Stimulated activated CD8-positive, alpha-beta memory T cell treated with anti-CD3 and anti-CD28 coated beads, Interleukin-15, amount 100 ng/mL, for 48 hours (primary cell): ENCODE data around the gene LCN12.
"Not testable (repeated sequence)": the region's sequence is repeated elsewhere in the genome, so short reads cannot be mapped to it uniquely, and the experiment has no call there.

Experiments used
- DNase-seq, 2 donors: peaks; one replicate each; pipeline ENCODE4 v3.0.0-alpha.2; 2020; ENCODE audit warnings: low read depth in 2 of 2

Gene LCN12

GRCh38 chr9:136991993-136992818, 40.1 kb downstream of the LCN12 start, which contains the start of gene PAXX:
TSS of gene PAXX (plus strand) at chr9:136992422. CDS start at chr9:136992444, 22 bp downstream.
- peak; percentile 91 for DNase-seq

GRCh38 chr9:136992819-136993369, 40.8 kb downstream of the LCN12 start:
- DNase-seq: no peak

DNA sequence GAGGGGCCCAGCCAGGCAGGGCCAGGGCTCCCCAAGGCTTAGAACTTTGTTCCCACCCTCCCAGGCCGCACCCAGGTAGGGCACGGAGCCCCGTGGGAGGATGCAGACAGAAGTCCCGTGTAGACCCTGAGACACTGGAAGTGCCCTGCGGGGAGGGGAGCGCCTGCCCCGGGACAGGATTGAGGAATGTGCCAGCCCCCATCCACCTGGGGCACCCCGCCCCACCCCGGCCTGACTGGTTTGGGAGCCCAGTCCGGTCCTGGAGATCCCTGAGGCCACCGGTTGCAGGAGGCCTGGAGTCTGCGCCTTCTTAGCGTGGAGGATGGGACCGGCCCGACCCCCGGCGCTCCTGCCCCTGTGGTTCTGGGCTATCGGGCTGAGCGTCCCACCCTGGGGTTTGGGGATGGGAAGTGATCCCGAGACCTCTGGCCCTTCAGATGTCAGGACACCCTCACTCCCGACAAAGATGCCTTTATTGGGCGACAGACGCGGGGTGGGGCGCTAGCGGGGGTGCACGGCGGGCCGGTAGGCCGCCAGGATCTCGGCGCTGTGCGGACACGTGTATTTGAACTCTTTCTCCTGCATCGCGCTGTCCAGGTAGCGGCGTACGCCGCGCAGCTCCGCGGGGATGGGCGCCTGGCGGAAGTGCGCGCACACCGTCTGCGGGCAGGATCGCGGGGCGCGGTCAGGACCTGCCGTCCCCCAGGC, 42.3 kb downstream of the LCN12 start:
- no peak for DNase-seq

GRCh38 chr9:136994888-136995230, 42.8 kb downstream of the LCN12 start:
- no peak for DNase-seq

DNA sequence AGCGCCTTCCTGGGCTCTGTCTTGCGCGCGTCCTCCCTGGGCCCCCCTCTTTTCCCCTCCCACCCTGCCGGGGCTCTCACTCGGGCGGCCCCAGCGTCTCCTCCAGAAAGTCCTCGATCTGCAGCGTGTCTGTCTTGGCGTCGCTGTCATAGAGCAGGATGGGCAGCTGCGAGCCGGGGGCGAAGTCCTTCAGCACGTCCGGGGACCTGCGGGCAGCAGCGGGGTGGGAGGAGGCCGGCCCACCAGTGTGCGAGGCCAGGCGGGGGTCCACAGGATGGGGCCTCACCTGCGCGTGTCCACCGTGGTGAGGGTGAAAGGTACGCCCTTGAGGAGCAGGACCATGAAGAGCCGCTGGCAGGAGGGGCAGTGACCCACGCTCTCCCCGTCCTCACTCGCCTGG, 43.3 kb downstream of the LCN12 start:
- no peak for DNase-seq

DNA sequence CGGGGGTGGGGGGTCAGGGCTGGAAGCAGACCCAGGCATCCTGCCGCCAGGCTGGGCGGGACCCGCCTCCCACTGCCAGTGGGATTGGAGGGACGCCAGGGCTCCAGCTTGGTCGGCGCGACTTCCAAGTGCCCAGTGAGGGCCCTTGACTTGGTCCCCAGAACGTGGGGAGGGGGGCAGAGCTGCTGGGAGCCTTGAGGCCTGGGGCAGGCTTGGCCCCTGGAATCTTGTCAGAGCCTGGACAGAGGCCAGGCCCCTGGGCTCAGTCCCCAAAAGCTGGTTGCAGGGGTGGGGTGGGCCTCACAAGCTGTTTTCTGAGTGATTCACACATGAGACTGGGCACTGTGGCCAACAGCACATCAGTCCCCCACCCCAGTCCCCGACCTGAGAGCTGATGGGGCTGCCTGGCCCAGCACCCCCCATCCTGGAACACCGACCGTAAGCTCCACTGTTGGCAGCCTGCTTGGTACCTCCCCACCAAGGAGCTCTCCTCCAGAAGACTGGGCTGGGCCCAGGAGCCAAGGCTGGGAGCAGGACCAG, 43.8 kb downstream of the LCN12 start:
- DNase-seq: no peak

DNA sequence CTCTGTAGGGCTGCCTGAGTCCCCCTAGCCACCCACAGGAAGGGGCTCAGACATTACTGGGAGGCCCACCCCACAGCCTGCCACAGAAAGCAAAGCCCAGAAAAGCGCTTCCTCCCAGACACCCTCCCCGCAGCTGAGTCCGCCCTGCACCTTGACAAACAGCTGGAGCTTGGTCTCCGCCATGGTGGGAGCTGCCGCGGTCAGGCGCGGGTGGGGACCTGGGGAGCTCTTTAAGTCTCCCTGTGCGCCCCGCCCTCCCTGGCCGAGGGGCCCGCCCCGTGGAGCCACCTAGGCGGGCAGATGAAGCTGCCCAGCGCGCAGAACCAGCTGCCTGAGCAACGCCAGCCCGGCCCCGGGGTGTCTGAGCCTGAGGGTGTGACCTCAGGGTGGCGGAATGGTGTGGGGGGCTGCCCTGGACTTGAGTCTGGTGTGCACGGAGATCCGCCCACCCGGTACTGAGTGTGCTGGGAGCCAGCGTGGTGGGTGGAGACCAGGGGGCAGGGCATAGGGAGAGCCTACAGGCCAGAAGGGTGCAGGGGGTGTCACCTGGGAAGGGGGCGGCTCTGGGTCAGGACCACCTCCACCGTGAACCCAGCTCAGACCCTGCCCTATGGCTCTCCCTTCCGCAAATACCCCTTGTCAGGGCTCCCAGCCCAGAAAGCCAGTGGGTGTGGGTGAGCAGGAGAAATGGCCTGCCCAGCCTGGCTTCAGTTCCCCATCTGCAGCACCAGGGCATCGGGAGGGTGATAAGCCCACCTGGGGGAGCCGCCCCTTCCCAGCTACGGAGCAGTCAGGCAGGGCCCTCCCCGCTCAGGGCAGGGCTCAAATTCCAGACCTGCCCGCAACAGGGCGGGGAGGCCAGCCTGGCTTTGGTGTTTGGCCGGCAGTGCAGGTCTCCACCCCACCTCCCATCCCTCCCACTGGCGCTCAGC, 44.6 kb downstream of the LCN12 start, which contains the start of gene CLIC3:
CLIC3 (minus strand) TSS at position 208 of the 932 bp plus-strand sequence; CDS start at position 183, 25 bp downstream.
- DNase-seq: peak in 1 of 2 donors; percentile 24

DNA sequence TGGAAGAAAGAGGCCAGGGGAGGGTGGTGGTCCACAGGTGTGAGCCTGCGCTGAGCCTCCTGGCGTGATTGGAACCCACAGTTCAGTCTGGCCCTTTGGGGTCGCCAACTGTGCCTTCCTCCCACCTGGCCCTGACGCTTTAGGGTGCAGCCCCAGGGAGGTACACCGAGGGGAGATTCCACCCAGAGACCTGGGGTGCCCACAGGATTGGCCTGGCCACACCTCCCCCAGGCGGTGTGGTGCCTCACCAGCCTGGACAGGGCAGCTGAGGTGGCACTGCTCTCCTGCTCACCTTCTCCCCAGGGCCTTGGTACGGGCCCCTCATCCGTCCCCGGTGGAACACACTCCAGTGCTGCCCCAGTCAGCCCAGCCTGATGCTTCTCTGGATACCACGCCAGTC, 45.3 kb downstream of the LCN12 start:
- no peak for DNase-seq

DNA sequence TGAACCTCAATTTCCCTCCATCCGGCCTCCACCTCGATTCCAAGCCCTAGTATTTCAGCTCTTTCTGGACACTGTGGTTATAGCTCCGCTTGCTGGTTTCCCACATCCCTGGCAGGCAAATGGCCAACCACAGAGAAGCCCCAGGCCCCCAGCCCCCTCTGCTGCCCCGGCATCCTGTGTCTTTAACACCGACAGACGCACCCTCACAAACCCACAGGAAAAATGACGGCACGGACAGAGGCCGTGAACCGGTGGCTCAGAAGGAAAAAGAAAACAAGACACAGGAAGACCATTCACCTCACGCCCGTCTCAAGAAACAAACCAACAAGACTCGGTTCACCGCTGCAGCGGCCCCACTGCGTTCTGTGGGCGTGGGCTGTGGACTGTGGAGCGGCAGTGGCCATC, 45.8 kb downstream of the LCN12 start:
- DNase-seq: no peak

GRCh38 chr9:137000177-137000930, 48.3 kb downstream of the LCN12 start:
- DNase-seq: peak in 1 of 2 donors; percentile 47

DNA sequence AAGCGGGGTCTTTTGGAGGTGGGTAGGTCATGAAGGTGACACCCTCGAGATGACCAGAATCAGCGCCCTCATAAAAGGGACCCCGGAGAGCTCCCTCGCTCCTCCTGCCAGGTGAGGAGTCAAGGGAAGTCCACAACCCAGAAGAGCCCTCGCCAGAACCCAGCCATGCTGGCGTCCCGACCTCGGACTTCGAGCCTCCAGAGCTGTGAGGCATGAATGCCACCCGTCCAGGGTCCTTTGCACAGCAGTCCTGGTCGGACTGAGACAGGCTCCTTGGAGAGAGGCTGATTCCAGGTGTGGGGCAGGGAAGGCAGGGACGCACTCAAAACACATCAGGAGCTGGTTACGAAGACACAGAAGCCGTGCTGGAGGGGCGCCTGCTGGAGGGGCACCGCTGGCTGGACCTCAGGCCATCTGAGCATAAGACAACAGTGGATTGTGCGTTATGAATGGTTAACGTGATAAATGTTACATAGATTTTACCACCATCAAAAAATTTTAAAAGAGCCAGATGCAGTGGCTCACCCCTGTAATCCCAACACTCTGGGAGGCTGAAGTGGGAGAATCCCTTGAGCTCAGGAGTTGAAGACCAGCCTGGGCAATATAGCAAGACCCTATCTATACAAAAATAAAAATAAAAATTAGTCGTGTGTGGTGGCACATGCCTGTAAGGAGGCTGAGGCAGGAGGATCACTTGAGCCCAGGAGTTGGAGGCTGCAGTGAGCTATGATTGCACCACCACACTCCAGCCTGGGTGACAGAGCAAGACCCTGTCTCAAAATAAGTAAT, 50.0 kb downstream of the LCN12 start:
- DNase-seq: no peak

DNA sequence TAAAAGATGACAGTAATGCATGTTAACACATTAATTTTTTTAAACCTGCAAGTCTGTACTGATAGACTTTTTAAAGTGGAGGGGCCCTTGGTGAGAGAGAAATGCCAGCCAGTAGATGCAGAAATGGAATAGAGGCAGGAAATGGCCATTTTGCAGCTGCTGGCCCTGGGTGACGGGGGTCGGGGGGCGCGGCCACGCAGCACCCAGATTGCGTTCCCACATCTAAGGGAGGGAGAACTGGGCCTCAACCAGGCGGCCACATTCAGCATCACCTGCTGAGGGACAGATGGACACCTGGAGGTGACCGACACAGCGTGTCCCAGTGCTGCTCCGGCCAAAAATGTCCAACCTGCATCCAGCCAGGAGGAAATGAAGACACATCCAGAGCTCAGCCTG, 50.6 kb downstream of the LCN12 start:
- no peak for DNase-seq

- not testable (repeated sequence) for DNase-seq
These were observed 52.2 kb downstream of the LCN12 start for GRCh38 chr9:137004285-137004684.
